Activated naive CD8-positive, alpha-beta T cell treated with anti-CD3 and anti-CD28 coated beads, Interleukin-2, amount 50 U/mL, for 24 hours (primary cell): ENCODE data around the gene PER2.
"Not testable (repeated sequence)": the region's sequence is repeated elsewhere in the genome, so short reads cannot be mapped to it uniquely, and the experiment has no call there.

Experiments
- ATAC-seq: fragments of 150-1000 bp; cut with Tn5 transposase; one replicate; pipeline ENCODE4 v1.10.0; 2021
- DNase-seq: peaks from one replicate; pipeline ENCODE4 v3.0.0; 2021
- H3K27ac Mint-ChIP-seq: one replicate; pipeline ENCODE4 v1.8.0; 2021; ENCODE audit warnings: mild to moderate bottlenecking, mixed read lengths
- H3K27me3 Mint-ChIP-seq: one replicate; pipeline ENCODE4 v1.8.0; 2021; ENCODE audit warnings: mixed read lengths
- H3K36me3 Mint-ChIP-seq: one replicate; pipeline ENCODE4 v1.8.0; 2021; ENCODE audit warnings: low read depth, mixed read lengths
- H3K4me1 Mint-ChIP-seq: one replicate; pipeline ENCODE4 v1.8.0; 2021; ENCODE audit warnings: mixed read lengths
- H3K4me3 Mint-ChIP-seq: one replicate; pipeline ENCODE4 v1.8.0; 2021; ENCODE audit warnings: mild to moderate bottlenecking, moderate library complexity, mixed read lengths
- H3K9me3 Mint-ChIP-seq: one replicate; pipeline ENCODE4 v1.8.0; 2021; ENCODE audit warnings: mixed read lengths

Gene PER2

GRCh38 chr2:238286551-238286950 is 1.9 kb downstream of the PER2 start:
- no peaks in the 10 kb centered on the region for H3K36me3 Mint-ChIP-seq
- H3K4me1 Mint-ChIP-seq: peaks cover 47% of the 10 kb centered on the region
- H3K27me3 Mint-ChIP-seq: no peaks in the 10 kb centered on the region
- H3K9me3 Mint-ChIP-seq: no peaks in the 10 kb centered on the region
- H3K27ac Mint-ChIP-seq: peak overlapping the region; percentile 82
- ATAC-seq: no peak
- DNase-seq: no peak
- peak overlapping the region; percentile 82 for H3K4me3 Mint-ChIP-seq

GRCh38 chr2:238286095-238286494 is 2.3 kb downstream of the PER2 start:
- H3K9me3 Mint-ChIP-seq: no peaks in the 10 kb centered on the region
- no peak overlapping the region for H3K4me3 Mint-ChIP-seq
- ATAC-seq (no peak), DNase-seq (no peak)
- no peaks in the 10 kb centered on the region for H3K27me3 Mint-ChIP-seq
- H3K27ac Mint-ChIP-seq: no peak overlapping the region
- peaks cover 47% of the 10 kb centered on the region for H3K4me1 Mint-ChIP-seq
- no peaks in the 10 kb centered on the region for H3K36me3 Mint-ChIP-seq

- no peak overlapping the region for H3K4me3 Mint-ChIP-seq
- DNase-seq: no peak
- H3K27ac Mint-ChIP-seq: no peak overlapping the region
- no peaks in the 10 kb centered on the region for H3K36me3 Mint-ChIP-seq
- H3K9me3 Mint-ChIP-seq: no peaks in the 10 kb centered on the region
- ATAC-seq: no peak
- no peaks in the 10 kb centered on the region for H3K27me3 Mint-ChIP-seq
- H3K4me1 Mint-ChIP-seq: peaks cover 48% of the 10 kb centered on the region
These were observed 2.7 kb downstream of the PER2 start for GRCh38 chr2:238285653-238286082.

- DNase-seq (no peak), ATAC-seq (no peak)
- H3K27ac Mint-ChIP-seq: no peak overlapping the region
- H3K4me3 Mint-ChIP-seq: no peak overlapping the region
- no peaks in the 10 kb centered on the region for H3K27me3 Mint-ChIP-seq
- H3K36me3 Mint-ChIP-seq: no peaks in the 10 kb centered on the region
- peaks cover 45% of the 10 kb centered on the region for H3K4me1 Mint-ChIP-seq
- no peaks in the 10 kb centered on the region for H3K9me3 Mint-ChIP-seq
These were observed 3.5 kb downstream of the PER2 start for GRCh38 chr2:238284802-238285515.

GRCh38 chr2:238282861-238283738 is 5.3 kb downstream of the PER2 start:
- Mint-ChIP-seq H3K36me3 (no peaks in the 10 kb centered on the region), H3K4me3 (no peak overlapping the region), H3K27ac (no peak overlapping the region), H3K4me1 (peaks cover 37% of the 10 kb centered on the region), H3K27me3 (no peaks in the 10 kb centered on the region), H3K9me3 (no peaks in the 10 kb centered on the region)
- DNase-seq (no peak), ATAC-seq (no peak)

- Mint-ChIP-seq H3K27ac (no peak overlapping the region), H3K27me3 (no peaks in the 10 kb centered on the region), H3K4me1 (peaks cover 29% of the 10 kb centered on the region), H3K9me3 (no peaks in the 10 kb centered on the region), H3K4me3 (no peak overlapping the region), H3K36me3 (peaks cover 3% of the 10 kb centered on the region)
- ATAC-seq: no peak
- no peak for DNase-seq
These were observed 6.5 kb downstream of the PER2 start for GRCh38 chr2:238281826-238282480.

GRCh38 chr2:238280083-238280825 is 8.2 kb downstream of the PER2 start:
- ATAC-seq (no peak), DNase-seq (no peak)
- Mint-ChIP-seq H3K4me1 (peaks cover 21% of the 10 kb centered on the region), H3K27me3 (no peaks in the 10 kb centered on the region), H3K36me3 (peaks cover 12% of the 10 kb centered on the region), H3K27ac (no peak overlapping the region), H3K9me3 (no peaks in the 10 kb centered on the region), H3K4me3 (no peak overlapping the region)

GRCh38 chr2:238279324-238279682 is 9.1 kb downstream of the PER2 start:
- Mint-ChIP-seq H3K27ac (no peak overlapping the region), H3K4me3 (no peak overlapping the region), H3K36me3 (peaks cover 15% of the 10 kb centered on the region), H3K27me3 (no peaks in the 10 kb centered on the region), H3K4me1 (peaks cover 17% of the 10 kb centered on the region), H3K9me3 (no peaks in the 10 kb centered on the region)
- ATAC-seq (no peak), DNase-seq (no peak)

- Mint-ChIP-seq H3K27ac (no peak overlapping the region), H3K9me3 (no peaks in the 10 kb centered on the region), H3K4me3 (no peak overlapping the region), H3K4me1 (peaks cover 16% of the 10 kb centered on the region), H3K27me3 (no peaks in the 10 kb centered on the region), H3K36me3 (peaks cover 15% of the 10 kb centered on the region)
- DNase-seq (no peak), ATAC-seq (no peak)
These were observed 9.6 kb downstream of the PER2 start for GRCh38 chr2:238278626-238279323.

GRCh38 chr2:238277695-238278094 is 10.7 kb downstream of the PER2 start:
- no peak overlapping the region for H3K27ac Mint-ChIP-seq
- peaks cover 19% of the 10 kb centered on the region for H3K36me3 Mint-ChIP-seq
- ATAC-seq (no peak), DNase-seq (no peak)
- no peaks in the 10 kb centered on the region for H3K27me3 Mint-ChIP-seq
- H3K4me1 Mint-ChIP-seq: peaks cover 11% of the 10 kb centered on the region
- no peaks in the 10 kb centered on the region for H3K9me3 Mint-ChIP-seq
- no peak overlapping the region for H3K4me3 Mint-ChIP-seq

- no peaks in the 10 kb centered on the region for H3K27me3 Mint-ChIP-seq
- DNase-seq (no peak), ATAC-seq (no peak)
- no peaks in the 10 kb centered on the region for H3K9me3 Mint-ChIP-seq
- H3K4me1 Mint-ChIP-seq: no peaks in the 10 kb centered on the region
- no peak overlapping the region for H3K27ac Mint-ChIP-seq
- no peak overlapping the region for H3K4me3 Mint-ChIP-seq
- H3K36me3 Mint-ChIP-seq: peaks cover 26% of the 10 kb centered on the region
These were observed 14.1 kb downstream of the PER2 start for GRCh38 chr2:238274152-238274865.

- H3K27ac Mint-ChIP-seq, DNase-seq, ATAC-seq, H3K27me3 Mint-ChIP-seq, H3K9me3 Mint-ChIP-seq, H3K4me1 Mint-ChIP-seq, H3K4me3 Mint-ChIP-seq: not testable (repeated sequence)
- H3K36me3 Mint-ChIP-seq: peaks cover 26% of the 10 kb centered on the region
These were observed 15.0 kb downstream of the PER2 start for GRCh38 chr2:238273433-238273832.

- no peak for ATAC-seq
- DNase-seq: no peak
- H3K9me3 Mint-ChIP-seq: no peaks in the 10 kb centered on the region
- H3K4me3 Mint-ChIP-seq: no peak overlapping the region
- no peak overlapping the region for H3K27ac Mint-ChIP-seq
- no peaks in the 10 kb centered on the region for H3K27me3 Mint-ChIP-seq
- H3K4me1 Mint-ChIP-seq: no peaks in the 10 kb centered on the region
- H3K36me3 Mint-ChIP-seq: peaks cover 26% of the 10 kb centered on the region
These were observed 16.3 kb downstream of the PER2 start for GRCh38 chr2:238272156-238272555.
